SK-N-SH (cell line): ENCODE data around the gene USP10. TPM values are rescaled to one million over a fixed set of nuclear protein-coding genes. Genes with fewer than 3 reads are reported as not detected.

Experiments
- CTCF ChIA-PET: fragments of 300-600, 350-600 bp; formaldehyde crosslinking; extraction: SDS; loops from one replicate; lab custom pipeline; 2021; lab: Yijun Ruan, JAX
- POLR2A ChIA-PET: fragments of 350-600 bp; sonication (Branson Sonifier 250); formaldehyde crosslinking; extraction: SDS; loops from one replicate; lab custom pipeline; 2020; ENCODE audit warnings: antibody characterized with exemption, inconsistent platforms; lab: Yijun Ruan, JAX
- DNase-seq: peaks from one replicate; pipeline ENCODE4 v3.0.0; 2012
- H2AFZ ChIP-seq: fragments of 200-600 bp; sonication (generic); 2 replicates; pipeline ENCODE4 v1.8.1; 2016; ENCODE audit warnings: antibody characterized with exemption, mild to moderate bottlenecking, low read depth
- H3F3A ChIP-seq: fragments of 200-600 bp; sonication (generic); replicated peaks from 2 replicates; pipeline ENCODE3; 2016; ENCODE audit warnings: antibody characterized with exemption, mild to moderate bottlenecking; ENCODE audit not compliant: insufficient read depth
- H3K27ac ChIP-seq, 2 experiments: fragments of 200-500 bp in 1 of 2; fragments of 200-600 bp in 1 of 2; sonication (Bioruptor generic) in 1 of 2; sonication (generic), shearing (Covaris generic) in 1 of 2; 2 replicates each; pipeline versions ENCODE4 v1.5.1 to v1.6.1; 2014 to 2016; ENCODE audit warnings: low read depth in 2 of 2, inconsistent platforms in 1 of 2, low read length in 1 of 2, mild to moderate bottlenecking in 1 of 2, mixed read lengths in 1 of 2
- H3K27me3 ChIP-seq: fragments of 200-600 bp; sonication (generic), shearing (Covaris generic); 2 replicates; pipeline ENCODE4 v1.6.1; 2016; ENCODE audit warnings: mixed run types; ENCODE audit not compliant: insufficient read depth
- H3K36me3 ChIP-seq, 2 experiments: fragments of 200-500 bp in 1 of 2; fragments of 200-600 bp in 1 of 2; sonication (Bioruptor generic) in 1 of 2; sonication (generic) in 1 of 2; replicated peaks in 1 of 2; 2 replicates each; pipeline versions ENCODE3 to v1.5.1; 2014 to 2016; ENCODE audit warnings: low read length in 1 of 2, mild to moderate bottlenecking in 1 of 2; ENCODE audit not compliant: insufficient read depth in 2 of 2, control insufficient read depth in 1 of 2
- H3K4me1 ChIP-seq, 2 experiments: fragments of 200-500 bp in 1 of 2; fragments of 200-600 bp in 1 of 2; sonication (Bioruptor generic) in 1 of 2; sonication (generic), shearing (Covaris generic) in 1 of 2; 2 replicates each; pipeline versions ENCODE4 v1.5.1 to v1.6.1; 2014 to 2016; ENCODE audit warnings: low read depth in 1 of 2, low read length in 1 of 2, mixed run types in 1 of 2; ENCODE audit not compliant: insufficient read depth in 2 of 2, control insufficient read depth in 1 of 2
- H3K4me2 ChIP-seq: fragments of 200-600 bp; sonication (generic), shearing (Covaris generic); 2 replicates; pipeline ENCODE4 v1.6.1; 2017; ENCODE audit warnings: mixed run types
- H3K4me3 ChIP-seq, 2 experiments: fragments of 200-500 bp in 1 of 2; fragments of 200-600 bp in 1 of 2; sonication (Bioruptor generic) in 1 of 2; sonication (generic), shearing (Covaris generic) in 1 of 2; 2 replicates each; pipeline versions ENCODE4 v1.5.1 to v1.8.1; 2014 to 2016; ENCODE audit warnings: low read depth in 2 of 2, inconsistent platforms in 1 of 2, low read length in 1 of 2, mild to moderate bottlenecking in 1 of 2, mixed read lengths in 1 of 2, moderate library complexity in 1 of 2
- H3K79me2 ChIP-seq: fragments of 200-600 bp; sonication (generic); 2 replicates; pipeline ENCODE4 v1.8.1; 2017; ENCODE audit warnings: mild to moderate bottlenecking; ENCODE audit not compliant: insufficient read depth
- H3K9ac ChIP-seq: fragments of 200-600 bp; sonication (generic); 2 replicates; pipeline ENCODE4 v1.6.1; 2017; ENCODE audit warnings: mixed run types
- H3K9me2 ChIP-seq: fragments of 200-600 bp; sonication (generic); 2 replicates; pipeline ENCODE4 v1.6.1; 2017; ENCODE audit warnings: mixed run types
- H3K9me3 ChIP-seq: fragments of 200-600 bp; sonication (generic); 2 replicates; pipeline ENCODE4 v1.6.1; 2017; ENCODE audit warnings: mixed run types, mild to moderate bottlenecking, moderate library complexity
- H4K20me1 ChIP-seq: fragments of 200-600 bp; sonication (generic); 2 replicates; pipeline ENCODE4 v1.6.1; 2017; ENCODE audit warnings: mild to moderate bottlenecking, mixed run types; ENCODE audit not compliant: insufficient read depth
- CHD2 ChIP-seq: fragments of 150-350 bp; IDR thresholded peaks from 2 replicates; pipeline ENCODE4 v1.6.1; 2018; ENCODE audit warnings: low read length; ENCODE audit not compliant: partially characterized antibody
- ELF1 ChIP-seq: IDR thresholded peaks from 2 replicates; pipeline ENCODE4 v1.4.0; 2012
- FOSL2 ChIP-seq: IDR thresholded peaks from 2 replicates; pipeline ENCODE4 v1.4.0; 2012; ENCODE audit warnings: low read depth, mild to moderate bottlenecking, moderate library complexity, borderline replicate concordance
- FOXJ3 ChIP-seq: sonication (generic); formaldehyde crosslinking; IDR thresholded peaks from 2 replicates; pipeline ENCODE4 v1.5.1; 2020; ENCODE audit warnings: mild to moderate bottlenecking, missing genetic modification reagents
- GATA2 ChIP-seq: sonication (generic); formaldehyde crosslinking; IDR thresholded peaks from 2 replicates; pipeline ENCODE4 v1.5.0; 2020; ENCODE audit warnings: mild to moderate bottlenecking, missing genetic modification reagents
- JUND ChIP-seq: IDR thresholded peaks from 2 replicates; pipeline ENCODE4 v1.4.0; 2012
- MEF2A ChIP-seq: IDR thresholded peaks from 2 replicates; pipeline ENCODE4 v1.4.0; 2012; ENCODE audit warnings: low read depth, borderline replicate concordance
- MXI1 ChIP-seq: IDR thresholded peaks from 2 replicates; pipeline ENCODE4 v1.6.1; 2012; ENCODE audit warnings: mild to moderate bottlenecking, low read depth, low read length, improper control_type of control experiment
- NFIC ChIP-seq: IDR thresholded peaks from 2 replicates; pipeline ENCODE4 v1.4.0; 2012; ENCODE audit warnings: borderline replicate concordance
- NRF1 ChIP-seq: IDR thresholded peaks from 2 replicates; pipeline ENCODE4 v1.6.1; 2012; ENCODE audit warnings: low read depth, mild to moderate bottlenecking, low read length
- POLR2AphosphoS5 ChIP-seq: IDR thresholded peaks from 2 replicates; pipeline ENCODE4 v1.6.1; 2012; ENCODE audit warnings: low read depth, low read length
- RFX5 ChIP-seq: IDR thresholded peaks from 2 replicates; pipeline ENCODE4 v1.6.1; 2012; ENCODE audit warnings: mild to moderate bottlenecking, improper control_type of control experiment, low read length
- USF2 ChIP-seq: fragments of 150-350 bp; IDR thresholded peaks from 2 replicates; pipeline ENCODE4 v1.6.1; 2017; ENCODE audit warnings: antibody characterized with exemption, low read length, low read depth, borderline replicate concordance
- YY1 ChIP-seq: IDR thresholded peaks from 2 replicates; pipeline ENCODE4 v1.4.0; 2012; ENCODE audit warnings: low read depth, mild to moderate bottlenecking
- WGBS: methylation state at CpG from one replicate; pipeline ENCODE4 v1.1.6; 2017; ENCODE audit warnings: low lambda C conversion rate; 5-methylcytosine and 5-hydroxymethylcytosine counted together
- polyA plus RNA-seq, 3 experiments: library from polyadenylated mRNA; depleted of rRNA; stranded (reverse); fragments of >200 nt; gene quantifications; 2 replicates each; pipeline ENCODE4 v1.2.3, GENCODE V29; 2012
- TF ChIP-seq, protein P1 (sequence below): IDR thresholded peaks from 2 replicates; pipeline ENCODE4 v1.4.0; 2012; ENCODE audit warnings: low read depth, borderline replicate concordance
- TF ChIP-seq, protein P2 (sequence below): IDR thresholded peaks from 2 replicates; pipeline ENCODE4 v1.4.0; 2012; ENCODE audit warnings: low read depth, borderline replicate concordance
- TF ChIP-seq, protein P3 (sequence below): IDR thresholded peaks from 2 replicates; pipeline ENCODE4 v1.6.1; 2012; ENCODE audit warnings: mild to moderate bottlenecking, low read depth, low read length, moderate library complexity

Gene USP10
- polyA plus RNA-seq, 1 of the 3 experiments (the other 2 are of a cell fraction) = 49.2 TPM

- POLR2A ChIA-PET = no interaction called here
- WGBS = 69% methylated on average over 13 of the region's 22 CpGs
- H3K36me3 ChIP-seq = no peaks in the 10 kb centered on the region
- no peak overlapping the region for H3K4me2 ChIP-seq
- H3K27ac ChIP-seq = no peak overlapping the region
- no peaks in the 10 kb centered on the region for H3K79me2 ChIP-seq
- no peak overlapping the region for H3K4me3 ChIP-seq
- H2AFZ ChIP-seq = no peak overlapping the region
- TF ChIP-seq RFX5 (no peak), FOXJ3 (CRISPR knock-in tag) (0 out of 2 replicates have a peak, but pooled peaks have one; percentile 43)
- no peaks in the 10 kb centered on the region for H3K27me3 ChIP-seq
- CTCF ChIA-PET = interaction anchor here (1.3 kb wide), 2 partner anchors 20 to 182 kb away, joined by 4 read pairs; no protein-coding TSS in a partner anchor
- H3K4me1 ChIP-seq = peaks cover 6 to 41% of the 10 kb centered on the region in 2 experiments; a peak in 3 of 4 replicates
- H3K9me3 ChIP-seq = no peaks in the 10 kb centered on the region
- no peaks in the 10 kb centered on the region for H4K20me1 ChIP-seq
- H3K9me2 ChIP-seq = no peaks in the 10 kb centered on the region
- H3F3A ChIP-seq = peaks cover 3% of the 10 kb centered on the region
- DNase-seq = peak; percentile 65
- H3K9ac ChIP-seq = no peak overlapping the region
These were observed 89.2 kb downstream of the USP10 start for GRCh38 chr16:84788920-84789391.

DNA sequence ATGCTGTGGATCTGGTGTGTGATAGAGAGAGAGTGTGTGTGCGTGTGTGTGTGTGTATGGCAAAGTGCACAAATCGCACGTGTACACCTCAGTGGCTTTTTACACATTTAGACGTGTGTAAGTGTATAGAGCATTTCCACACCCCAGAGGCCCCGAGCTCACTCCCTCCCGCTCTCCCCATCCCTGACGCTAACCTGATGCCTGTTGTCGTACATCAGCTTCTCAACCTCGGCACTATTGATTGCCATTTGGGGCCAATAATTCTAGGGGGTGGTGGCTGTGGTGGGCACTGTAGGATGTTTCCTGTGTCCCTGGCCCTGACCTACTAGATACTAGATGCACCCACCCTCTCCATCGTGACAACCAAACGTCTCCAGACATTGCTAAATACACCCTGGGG is 89.6 kb downstream of the USP10 start:
- DNase-seq = no peak
- no peaks in the 10 kb centered on the region for H3K36me3 ChIP-seq
- H3K27me3 ChIP-seq = no peaks in the 10 kb centered on the region
- no peaks in the 10 kb centered on the region for H3K9me2 ChIP-seq
- H3K4me3 ChIP-seq = no peak overlapping the region
- H3K9ac ChIP-seq = no peak overlapping the region
- CTCF ChIA-PET = interaction anchor here (1.3 kb wide), 3 partner anchors 36 to 181 kb away, joined by 4 to 5 read pairs (median 4); no protein-coding TSS in a partner anchor
- peaks cover 6 to 41% of the 10 kb centered on the region in 2 experiments; a peak in 3 of 4 replicates for H3K4me1 ChIP-seq
- H3F3A ChIP-seq = peaks cover 3% of the 10 kb centered on the region
- no peaks in the 10 kb centered on the region for H4K20me1 ChIP-seq
- no peaks in the 10 kb centered on the region for H3K9me3 ChIP-seq
- H3K79me2 ChIP-seq = no peaks in the 10 kb centered on the region
- POLR2A ChIA-PET = no interaction called here
- no peak overlapping the region for H3K27ac ChIP-seq
- H3K4me2 ChIP-seq = no peak overlapping the region
- WGBS = 71% methylated on average over 11 of the region's 11 CpGs
- no peak overlapping the region for H2AFZ ChIP-seq
- TF ChIP-seq NFIC (no peak), MEF2A (no peak), ELF1 (no peak), GATA2 (no peak), USF2 (no peak), MXI1 (no peak), FOSL2 (no peak), POLR2AphosphoS5 (no peak), JUND (no peak), CHD2 (no peak), NRF1 (no peak), YY1 (no peak)
- TF ChIP-seq, protein P1, sequence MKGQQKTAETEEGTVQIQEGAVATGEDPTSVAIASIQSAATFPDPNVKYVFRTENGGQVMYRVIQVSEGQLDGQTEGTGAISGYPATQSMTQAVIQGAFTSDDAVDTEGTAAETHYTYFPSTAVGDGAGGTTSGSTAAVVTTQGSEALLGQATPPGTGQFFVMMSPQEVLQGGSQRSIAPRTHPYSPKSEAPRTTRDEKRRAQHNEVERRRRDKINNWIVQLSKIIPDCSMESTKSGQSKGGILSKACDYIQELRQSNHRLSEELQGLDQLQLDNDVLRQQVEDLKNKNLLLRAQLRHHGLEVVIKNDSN = no peak
- TF ChIP-seq, protein P2, sequence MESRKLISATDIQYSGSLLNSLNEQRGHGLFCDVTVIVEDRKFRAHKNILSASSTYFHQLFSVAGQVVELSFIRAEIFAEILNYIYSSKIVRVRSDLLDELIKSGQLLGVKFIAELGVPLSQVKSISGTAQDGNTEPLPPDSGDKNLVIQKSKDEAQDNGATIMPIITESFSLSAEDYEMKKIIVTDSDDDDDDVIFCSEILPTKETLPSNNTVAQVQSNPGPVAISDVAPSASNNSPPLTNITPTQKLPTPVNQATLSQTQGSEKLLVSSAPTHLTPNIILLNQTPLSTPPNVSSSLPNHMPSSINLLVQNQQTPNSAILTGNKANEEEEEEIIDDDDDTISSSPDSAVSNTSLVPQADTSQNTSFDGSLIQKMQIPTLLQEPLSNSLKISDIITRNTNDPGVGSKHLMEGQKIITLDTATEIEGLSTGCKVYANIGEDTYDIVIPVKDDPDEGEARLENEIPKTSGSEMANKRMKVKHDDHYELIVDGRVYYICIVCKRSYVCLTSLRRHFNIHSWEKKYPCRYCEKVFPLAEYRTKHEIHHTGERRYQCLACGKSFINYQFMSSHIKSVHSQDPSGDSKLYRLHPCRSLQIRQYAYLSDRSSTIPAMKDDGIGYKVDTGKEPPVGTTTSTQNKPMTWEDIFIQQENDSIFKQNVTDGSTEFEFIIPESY = no peak
- TF ChIP-seq, protein P3, sequence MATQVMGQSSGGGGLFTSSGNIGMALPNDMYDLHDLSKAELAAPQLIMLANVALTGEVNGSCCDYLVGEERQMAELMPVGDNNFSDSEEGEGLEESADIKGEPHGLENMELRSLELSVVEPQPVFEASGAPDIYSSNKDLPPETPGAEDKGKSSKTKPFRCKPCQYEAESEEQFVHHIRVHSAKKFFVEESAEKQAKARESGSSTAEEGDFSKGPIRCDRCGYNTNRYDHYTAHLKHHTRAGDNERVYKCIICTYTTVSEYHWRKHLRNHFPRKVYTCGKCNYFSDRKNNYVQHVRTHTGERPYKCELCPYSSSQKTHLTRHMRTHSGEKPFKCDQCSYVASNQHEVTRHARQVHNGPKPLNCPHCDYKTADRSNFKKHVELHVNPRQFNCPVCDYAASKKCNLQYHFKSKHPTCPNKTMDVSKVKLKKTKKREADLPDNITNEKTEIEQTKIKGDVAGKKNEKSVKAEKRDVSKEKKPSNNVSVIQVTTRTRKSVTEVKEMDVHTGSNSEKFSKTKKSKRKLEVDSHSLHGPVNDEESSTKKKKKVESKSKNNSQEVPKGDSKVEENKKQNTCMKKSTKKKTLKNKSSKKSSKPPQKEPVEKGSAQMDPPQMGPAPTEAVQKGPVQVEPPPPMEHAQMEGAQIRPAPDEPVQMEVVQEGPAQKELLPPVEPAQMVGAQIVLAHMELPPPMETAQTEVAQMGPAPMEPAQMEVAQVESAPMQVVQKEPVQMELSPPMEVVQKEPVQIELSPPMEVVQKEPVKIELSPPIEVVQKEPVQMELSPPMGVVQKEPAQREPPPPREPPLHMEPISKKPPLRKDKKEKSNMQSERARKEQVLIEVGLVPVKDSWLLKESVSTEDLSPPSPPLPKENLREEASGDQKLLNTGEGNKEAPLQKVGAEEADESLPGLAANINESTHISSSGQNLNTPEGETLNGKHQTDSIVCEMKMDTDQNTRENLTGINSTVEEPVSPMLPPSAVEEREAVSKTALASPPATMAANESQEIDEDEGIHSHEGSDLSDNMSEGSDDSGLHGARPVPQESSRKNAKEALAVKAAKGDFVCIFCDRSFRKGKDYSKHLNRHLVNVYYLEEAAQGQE = no peak
- TF ChIP-seq, all 33 proteins: peak for 0
